Astrocyte (in vitro differentiated cells and primary cell): Measurements from ENCODE around the gene ACOD1.

Experiments used
- CTCF ChIP-seq: IDR thresholded peaks from 2 replicates; pipeline ENCODE4 v1.5.1; 2011; ENCODE audit warnings: low read depth, mild to moderate bottlenecking, inconsistent platforms, low read length, moderate library complexity; ENCODE audit not compliant: insufficient read depth
- EZH2 ChIP-seq: IDR thresholded peaks from 2 replicates; pipeline ENCODE4 v1.6.1; 2012; ENCODE audit warnings: mild to moderate bottlenecking, low read length, inconsistent platforms; ENCODE audit not compliant: insufficient read depth

GRCh38 chr13:76975863-76976262 is 27.6 kb downstream of the ACOD1 start:
- TF ChIP-seq EZH2 (no peak), CTCF (no peak)
